Measurements from ENCODE around the gene GGT6.

The GGT6 gene

GRCh38 chr17:4542003-4542725 is 18.2 kb downstream of the GGT6 start:
- no peak for DNase-seq (ENCODE audit: low read depth)
- no peak for TF ChIP-seq CTCF (IDR thresholded peaks at IDR 0.05; ENCODE audit: insufficient read depth, low read depth, low read length, missing control alignments)
- no peak overlapping the region for H3K4me3 ChIP-seq (ENCODE audit: low read length)

- no peak for TF ChIP-seq CTCF (IDR thresholded peaks at IDR 0.05; ENCODE audit: insufficient read depth, low read depth, low read length, missing control alignments)
- no peak for DNase-seq (ENCODE audit: low read depth)
- no peak overlapping the region for H3K4me3 ChIP-seq (ENCODE audit: low read length)
These were observed 18.9 kb downstream of the GGT6 start for GRCh38 chr17:4541328-4542002.

- H3K4me3 ChIP-seq (ENCODE audit: low read length): no peak overlapping the region
- TF ChIP-seq CTCF (IDR thresholded peaks at IDR 0.05; ENCODE audit: insufficient read depth, low read depth, low read length, missing control alignments): no peak
- DNase-seq (ENCODE audit: low read depth): no peak
These were observed 19.6 kb downstream of the GGT6 start for GRCh38 chr17:4540687-4541327.

GRCh38 chr17:4540224-4540651 is 20.1 kb downstream of the GGT6 start:
- peak; percentile 16 for TF ChIP-seq CTCF (IDR thresholded peaks at IDR 0.05; ENCODE audit: insufficient read depth, low read depth, low read length, missing control alignments)
- DNase-seq (ENCODE audit: low read depth): no peak
- no peak overlapping the region for H3K4me3 ChIP-seq (ENCODE audit: low read length)

GRCh38 chr17:4539576-4540223 is 20.7 kb downstream of the GGT6 start:
- H3K4me3 ChIP-seq (ENCODE audit: low read length): no peak overlapping the region
- no peak for TF ChIP-seq CTCF (IDR thresholded peaks at IDR 0.05; ENCODE audit: insufficient read depth, low read depth, low read length, missing control alignments)
- no peak for DNase-seq (ENCODE audit: low read depth)

GRCh38 chr17:4539025-4539424 is 21.4 kb downstream of the GGT6 start:
- DNase-seq (ENCODE audit: low read depth): no peak
- no peak for TF ChIP-seq CTCF (IDR thresholded peaks at IDR 0.05; ENCODE audit: insufficient read depth, low read depth, low read length, missing control alignments)

More at GRCh38 chr17:4539025-4539424, 21.4 kb downstream of the GGT6 start:
- no peak overlapping the region for H3K4me3 ChIP-seq (ENCODE audit: low read length)

Data from epithelial cell of esophagus (primary cell).